ENCODE results near the gene C4orf50.

Gene C4orf50

GRCh38 chr4:5991405-5991804 lies 26.8 kb downstream of the C4orf50 start:
- no peak for DNase-seq

- DNase-seq, result no peak
These were observed 27.6 kb downstream of the C4orf50 start for GRCh38 chr4:5990446-5991160.

- no peak for DNase-seq
These were observed 28.7 kb downstream of the C4orf50 start for GRCh38 chr4:5989236-5990225.

GRCh38 chr4:5988086-5988845 lies 30.0 kb downstream of the C4orf50 start:
- DNase-seq, result no peak

GRCh38 chr4:5984843-5985242 lies 33.4 kb downstream of the C4orf50 start:
- no peak for DNase-seq

- DNase-seq, result no peak
These were observed 35.9 kb downstream of the C4orf50 start for GRCh38 chr4:5982156-5982973.

- DNase-seq, result no peak
These were observed 37.6 kb downstream of the C4orf50 start for GRCh38 chr4:5980436-5981155.

GRCh38 chr4:5979981-5980380 lies 38.2 kb downstream of the C4orf50 start:
- peak; percentile 59 for DNase-seq

- no peak for DNase-seq
These were observed 41.3 kb downstream of the C4orf50 start for GRCh38 chr4:5976921-5977320.

- no peak for DNase-seq
These were observed 41.8 kb downstream of the C4orf50 start for GRCh38 chr4:5976431-5976830.

GRCh38 chr4:5974321-5974720 lies 43.9 kb downstream of the C4orf50 start:
- no peak for DNase-seq

- DNase-seq, result no peak
These were observed 44.6 kb downstream of the C4orf50 start for GRCh38 chr4:5973486-5974220.

- no peak for DNase-seq
These were observed 45.2 kb downstream of the C4orf50 start for GRCh38 chr4:5973033-5973432.

- no peak for DNase-seq
These were observed 45.7 kb downstream of the C4orf50 start for GRCh38 chr4:5972571-5972970.

GRCh38 chr4:5971078-5971450 lies 47.2 kb downstream of the C4orf50 start:
- DNase-seq, result no peak

GRCh38 chr4:5970381-5971077 lies 47.7 kb downstream of the C4orf50 start:
- no peak for DNase-seq

GRCh38 chr4:5969777-5970176 lies 48.5 kb downstream of the C4orf50 start:
- no peak for DNase-seq

- no peak for DNase-seq
These were observed 48.9 kb downstream of the C4orf50 start for GRCh38 chr4:5969336-5969735.

- DNase-seq, result no peak
These were observed 50.0 kb downstream of the C4orf50 start for GRCh38 chr4:5968246-5968645.

- no peak for DNase-seq
These were observed 50.4 kb downstream of the C4orf50 start for GRCh38 chr4:5967783-5968182.

Measured in 8988T (cell line).